ENCODE results near the gene SCAF1. TPM values are rescaled to one million over a fixed set of nuclear protein-coding genes. Genes with fewer than 3 reads are reported as not detected.

Gene SCAF1
- total RNA-seq, 1 donor from 2014 or later: 105 TPM

- no peak overlapping the region for H3K4me2 ChIP-seq (ENCODE audit: low read length)
- H2AFZ ChIP-seq (ENCODE audit: low read depth, low read length): no peak overlapping the region
- H3K36me3 ChIP-seq (ENCODE audit: insufficient read depth, low read length): peaks cover 29% of the 10 kb centered on the region
- no peak for TF ChIP-seq EZH2 (IDR thresholded peaks at IDR 0.05; ENCODE audit: insufficient read depth, low read length)
- no peak for TF ChIP-seq CTCF (IDR thresholded peaks at IDR 0.05; ENCODE audit: insufficient read depth, low read depth, low read length)
- H3K27ac ChIP-seq (ENCODE audit: low read depth, low read length): no peak overlapping the region
- Mint-ChIP-seq H3K27ac (ENCODE audit: unreplicated experiment) (no peak overlapping the region), H3K9me3 (ENCODE audit: unreplicated experiment) (no peaks in the 10 kb centered on the region), H3K36me3 (ENCODE audit: low read depth, unreplicated experiment) (peaks cover 24% of the 10 kb centered on the region), H3K4me1 (ENCODE audit: low read depth, unreplicated experiment) (no peaks in the 10 kb centered on the region), H3K27me3 (ENCODE audit: low read depth, unreplicated experiment) (no peaks in the 10 kb centered on the region), H3K4me3 (ENCODE audit: unreplicated experiment) (no peak overlapping the region)
- H3K4me1 ChIP-seq (ENCODE audit: insufficient read depth, low read length): peaks cover under 1% of the 10 kb centered on the region
- H4K20me1 ChIP-seq (ENCODE audit: insufficient read depth, low read length): peaks cover 66% of the 10 kb centered on the region
- H3K9me3 ChIP-seq (ENCODE audit: insufficient read depth, low read depth, low read length): peaks cover 4% of the 10 kb centered on the region
- DNase-seq (ENCODE audit: low read depth) (no peak), FAIRE-seq (no peak)
- no peak overlapping the region for H3K9ac ChIP-seq (ENCODE audit: low read length)
- H3K4me3 ChIP-seq (ENCODE audit: insufficient read depth, low read depth, low read length): no peak overlapping the region
- H3K79me2 ChIP-seq (ENCODE audit: insufficient read depth, low read length): peaks cover 16% of the 10 kb centered on the region
- H3K27me3 ChIP-seq (ENCODE audit: insufficient read depth, low read length): no peaks in the 10 kb centered on the region
Observed at GRCh38 chr19:49658566-49659442, 16.8 kb downstream of the SCAF1 start.

- Mint-ChIP-seq H3K27me3 (ENCODE audit: low read depth, unreplicated experiment) (no peaks in the 10 kb centered on the region), H3K4me1 (ENCODE audit: low read depth, unreplicated experiment) (peaks cover 3% of the 10 kb centered on the region), H3K9me3 (ENCODE audit: unreplicated experiment) (no peaks in the 10 kb centered on the region), H3K4me3 (ENCODE audit: unreplicated experiment) (no peak overlapping the region), H3K36me3 (ENCODE audit: low read depth, unreplicated experiment) (peaks cover 24% of the 10 kb centered on the region), H3K27ac (ENCODE audit: unreplicated experiment) (peak overlapping the region; percentile 7)
- Histone ChIP-seq H3K9ac (ENCODE audit: low read length) (no peak overlapping the region), H3K9me3 (ENCODE audit: insufficient read depth, low read depth, low read length) (peaks cover 4% of the 10 kb centered on the region), H3K27me3 (ENCODE audit: insufficient read depth, low read length) (no peaks in the 10 kb centered on the region), H4K20me1 (ENCODE audit: insufficient read depth, low read length) (peaks cover 57% of the 10 kb centered on the region), H3K27ac (ENCODE audit: low read depth, low read length) (no peak overlapping the region), H3K4me1 (ENCODE audit: insufficient read depth, low read length) (peaks cover 8% of the 10 kb centered on the region), H3K4me3 (ENCODE audit: insufficient read depth, low read depth, low read length) (no peak overlapping the region), H3K36me3 (ENCODE audit: insufficient read depth, low read length) (peaks cover 23% of the 10 kb centered on the region), H2AFZ (ENCODE audit: low read depth, low read length) (no peak overlapping the region), H3K4me2 (ENCODE audit: low read length) (no peak overlapping the region), H3K79me2 (ENCODE audit: insufficient read depth, low read length) (peaks cover 23% of the 10 kb centered on the region)
- no peak for TF ChIP-seq CTCF (IDR thresholded peaks at IDR 0.05; ENCODE audit: insufficient read depth, low read depth, low read length)
- TF ChIP-seq EZH2 (IDR thresholded peaks at IDR 0.05; ENCODE audit: insufficient read depth, low read length): no peak
- FAIRE-seq (no peak), DNase-seq (ENCODE audit: low read depth) (no peak)
Observed at GRCh38 chr19:49660338-49660961, 18.4 kb downstream of the SCAF1 start.

All from astrocyte (in vitro differentiated cells and primary cell).